SK-N-MC (cell line): ENCODE results near the gene INPP5A.
"Not testable (repeated sequence)": the region's sequence is repeated elsewhere in the genome, so short reads cannot be mapped to it uniquely, and the experiment has no call there.

Experiments
- DNase-seq: peaks from one replicate; pipeline ENCODE4 v3.0.0-alpha.2; 2011; ENCODE audit warnings: low read depth, low spot score
- H3K27ac ChIP-seq: fragments of 200-600 bp; sonication (generic); 2 replicates; pipeline ENCODE4 v1.5.1; 2016; ENCODE audit warnings: mixed run types
- H3K36me3 ChIP-seq: fragments of 200-600 bp; sonication (generic); 2 replicates; pipeline ENCODE4 v1.6.1; 2017; ENCODE audit warnings: antibody characterized with exemption, low read length, mixed read lengths; ENCODE audit not compliant: insufficient read depth
- H3K4me3 ChIP-seq: fragments of 200-600 bp; sonication (generic); 2 replicates; pipeline ENCODE4 v1.5.1; 2016
- H3K9ac ChIP-seq: fragments of 200-600 bp; sonication (generic); 2 replicates; pipeline ENCODE4 v1.8.0; 2017; ENCODE audit warnings: mixed run types, mixed read lengths; ENCODE audit not compliant: insufficient read length
- H3K9me3 ChIP-seq: fragments of 200-600 bp; sonication (generic); 2 replicates; pipeline ENCODE4 v1.6.1; 2017; ENCODE audit warnings: low read depth, mild to moderate bottlenecking, antibody characterized with exemption, low read length, moderate library complexity, mixed read lengths
- EZH2 ChIP-seq: fragments of 200-600 bp; sonication (generic); IDR thresholded peaks from one replicate; pipeline ENCODE4 v1.6.1; 2017; ENCODE audit warnings: antibody characterized with exemption
- FOXP2 ChIP-seq: optimal IDR thresholded peaks from 2 replicates; pipeline ENCODE3; 2011; ENCODE audit warnings: mild to moderate bottlenecking, moderate library complexity; ENCODE audit not compliant: insufficient read depth; ENCODE audit errors: extremely low read length, control extremely low read depth
- POLR2AphosphoS5 ChIP-seq: IDR thresholded peaks from 2 replicates; pipeline ENCODE4 v1.6.1; 2012; ENCODE audit warnings: mild to moderate bottlenecking, low read depth, low read length, borderline replicate concordance

INPP5A gene

GRCh38 chr10:132742837-132743194 lies 205.2 kb downstream of the INPP5A start:
- H3K4me3 ChIP-seq, result no peak overlapping the region
- H3K9ac ChIP-seq, result no peak overlapping the region
- no peaks in the 10 kb centered on the region for H3K36me3 ChIP-seq
- H3K27ac ChIP-seq, result no peak overlapping the region
- TF ChIP-seq POLR2AphosphoS5, result no peak
- TF ChIP-seq EZH2, result no peak
- TF ChIP-seq FOXP2, result no peak
- no peaks in the 10 kb centered on the region for H3K9me3 ChIP-seq
- no peak for DNase-seq

- H3K9me3 ChIP-seq, H3K27ac ChIP-seq, DNase-seq, H3K4me3 ChIP-seq, H3K9ac ChIP-seq, H3K36me3 ChIP-seq: not testable (repeated sequence)
These were observed 205.8 kb downstream of the INPP5A start for GRCh38 chr10:132743196-132743924.

DNA sequence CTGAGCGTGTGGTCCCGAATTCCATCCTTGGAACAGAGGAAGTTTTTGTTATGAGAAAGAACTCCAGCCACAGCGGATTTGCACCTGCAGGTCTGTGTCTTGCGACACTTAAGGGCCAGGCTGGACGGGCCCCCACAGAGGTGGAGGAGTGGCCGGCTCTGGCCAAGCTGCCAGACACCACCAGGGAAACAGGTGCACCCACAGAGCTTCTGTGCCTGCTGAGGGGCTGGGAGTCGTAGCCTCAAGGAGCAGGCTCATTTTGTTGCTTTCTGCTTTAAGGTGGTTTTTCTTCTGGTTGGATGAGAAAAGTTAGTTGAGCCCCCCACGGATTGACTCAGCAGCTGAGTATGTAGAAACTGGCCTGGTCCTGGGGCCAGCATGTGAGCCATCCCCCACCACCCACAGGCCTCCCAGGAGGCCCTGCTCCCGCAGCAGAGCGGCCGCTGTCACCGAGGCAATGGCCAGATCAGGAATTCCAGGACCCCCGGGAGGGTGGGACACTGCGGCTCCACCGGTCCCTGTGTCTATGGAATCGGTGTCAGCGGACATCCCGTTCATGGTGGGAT lies 206.4 kb downstream of the INPP5A start:
- no peak for DNase-seq
- no peak overlapping the region for H3K9ac ChIP-seq
- TF ChIP-seq EZH2 (no peak), FOXP2 (no peak), POLR2AphosphoS5 (no peak)

GRCh38 chr10:132744839-132745238 lies 207.3 kb downstream of the INPP5A start:
- no peak overlapping the region for H3K27ac ChIP-seq
- DNase-seq, result no peak
- TF ChIP-seq POLR2AphosphoS5, result no peak
- no peak for TF ChIP-seq FOXP2
- no peak for TF ChIP-seq EZH2
- no peaks in the 10 kb centered on the region for H3K9me3 ChIP-seq
- no peak overlapping the region for H3K4me3 ChIP-seq
- no peak overlapping the region for H3K9ac ChIP-seq
- H3K36me3 ChIP-seq, result no peaks in the 10 kb centered on the region

More for the DNA sequence above, 206.4 kb downstream of the INPP5A start:
- H3K36me3 ChIP-seq, result no peaks in the 10 kb centered on the region
- H3K27ac ChIP-seq, result no peak overlapping the region
- H3K4me3 ChIP-seq, result no peak overlapping the region
- no peaks in the 10 kb centered on the region for H3K9me3 ChIP-seq

GRCh38 chr10:132745511-132745910 lies 207.9 kb downstream of the INPP5A start:
- H3K36me3 ChIP-seq, result no peaks in the 10 kb centered on the region
- H3K4me3 ChIP-seq, result no peak overlapping the region
- no peak for TF ChIP-seq FOXP2
- no peak for TF ChIP-seq EZH2
- TF ChIP-seq POLR2AphosphoS5, result no peak
- H3K27ac ChIP-seq, result no peak overlapping the region
- no peak overlapping the region for H3K9ac ChIP-seq
- no peaks in the 10 kb centered on the region for H3K9me3 ChIP-seq
- DNase-seq, result no peak

DNA sequence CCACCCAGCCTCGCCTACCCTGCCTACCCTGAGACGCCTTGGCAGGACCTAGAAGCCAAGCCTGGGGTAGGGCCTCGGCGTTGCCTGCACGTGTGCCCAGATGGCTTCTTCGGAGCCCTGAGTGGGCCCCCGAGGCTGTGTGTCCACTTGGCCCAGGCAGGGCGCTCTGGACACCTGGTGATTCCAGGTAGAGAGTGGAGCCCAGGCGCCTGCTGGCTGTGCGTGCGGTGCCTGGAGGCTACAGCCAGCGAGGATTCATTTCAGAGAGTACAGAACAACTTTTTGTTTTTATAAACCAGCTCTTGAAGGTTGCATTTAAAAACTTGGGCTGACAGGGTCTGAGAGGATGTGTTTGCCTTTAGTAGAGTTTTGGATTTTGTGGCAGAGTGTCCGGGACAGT lies 208.4 kb downstream of the INPP5A start:
- H3K27ac ChIP-seq, result no peak overlapping the region
- H3K4me3 ChIP-seq, result no peak overlapping the region
- no peak overlapping the region for H3K9ac ChIP-seq
- H3K36me3 ChIP-seq, result no peaks in the 10 kb centered on the region
- H3K9me3 ChIP-seq, result no peaks in the 10 kb centered on the region
- DNase-seq, result no peak
- TF ChIP-seq POLR2AphosphoS5 (no peak), EZH2 (no peak), FOXP2 (no peak)

DNA sequence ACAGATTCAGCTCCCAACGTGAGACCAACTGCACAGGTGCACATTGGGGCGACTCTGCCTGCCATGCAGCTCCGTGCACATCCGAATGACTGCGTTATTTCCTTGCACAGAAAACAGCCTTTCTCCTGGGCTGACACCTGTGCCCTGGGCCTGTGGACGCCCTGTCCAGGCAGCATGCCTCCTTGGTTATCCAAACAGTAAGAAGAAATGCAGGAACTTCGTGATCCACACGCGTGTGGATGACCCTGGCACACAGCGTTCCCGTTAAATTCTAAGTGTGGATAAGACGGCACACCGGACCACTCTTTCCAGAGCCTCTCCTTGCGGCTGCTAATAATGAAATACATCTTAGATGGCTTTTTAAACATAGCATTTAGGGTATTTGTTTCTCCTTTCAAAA lies 208.8 kb downstream of the INPP5A start:
- no peak for DNase-seq
- Histone ChIP-seq H3K9me3 (no peaks in the 10 kb centered on the region), H3K36me3 (no peaks in the 10 kb centered on the region), H3K4me3 (no peak overlapping the region), H3K9ac (no peak overlapping the region), H3K27ac (no peak overlapping the region)
- no peak for TF ChIP-seq POLR2AphosphoS5
- no peak for TF ChIP-seq EZH2
- no peak for TF ChIP-seq FOXP2

DNA sequence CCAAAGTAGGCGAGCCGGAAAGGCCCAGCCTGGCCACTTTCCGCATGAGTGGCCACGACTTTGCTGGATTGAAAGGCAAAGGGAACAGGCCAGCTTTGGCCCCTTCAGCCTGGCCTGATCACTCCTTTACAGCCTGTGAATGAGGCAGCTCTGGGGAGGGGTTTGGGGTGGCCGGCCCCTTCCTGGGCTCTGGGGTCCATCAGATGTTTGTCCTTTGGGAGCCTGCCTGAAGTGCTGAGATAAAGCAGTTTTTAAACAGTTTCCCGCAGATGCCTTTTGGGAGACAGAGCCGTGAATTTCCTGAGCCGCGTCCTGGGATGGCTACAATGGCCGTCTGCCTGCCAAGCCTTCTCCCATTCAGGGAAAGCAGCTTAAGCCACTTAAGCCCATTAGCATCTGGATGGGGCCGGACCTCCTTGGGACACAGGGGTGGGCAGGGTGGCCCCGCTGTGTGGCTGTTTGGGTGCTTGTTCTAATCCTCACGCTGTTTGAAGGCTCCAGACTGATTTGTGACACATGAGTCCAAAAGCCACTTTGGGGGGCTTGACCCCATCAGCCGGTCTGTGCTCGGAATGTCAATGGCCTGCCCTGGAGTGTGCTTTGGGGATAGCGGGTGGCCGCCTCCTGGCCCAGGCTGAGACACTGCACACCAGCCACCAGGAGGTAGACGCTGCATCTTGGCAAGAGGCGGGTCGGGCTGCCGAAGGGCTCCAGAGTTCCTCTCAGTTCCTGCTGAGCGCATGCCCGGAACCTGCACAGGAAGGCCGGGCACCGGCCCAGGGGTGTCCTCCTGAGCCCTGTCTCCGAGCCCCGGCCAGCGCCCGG lies 209.4 kb downstream of the INPP5A start:
- H3K4me3 ChIP-seq, result no peak overlapping the region
- H3K27ac ChIP-seq, result no peak overlapping the region
- H3K9ac ChIP-seq, result no peak overlapping the region
- H3K36me3 ChIP-seq, result no peaks in the 10 kb centered on the region
- H3K9me3 ChIP-seq, result no peaks in the 10 kb centered on the region
- DNase-seq, result no peak
- TF ChIP-seq POLR2AphosphoS5 (no peak), EZH2 (no peak), FOXP2 (no peak)
